Posterior vena cava (tissue), 2 donors: ENCODE data around the gene CCP110. TPM values are rescaled to one million over a fixed set of nuclear protein-coding genes. Genes with fewer than 3 reads are reported as not detected.

Source experiments
- DNase-seq: peaks from one replicate; pipeline ENCODE4 v3.0.0-alpha.2; 2020; ENCODE audit warnings: low spot score
- intact Hi-C, 2 donors: fragments of 100-400 bp; cut with DNase I; formaldehyde crosslinking; loops; one replicate each; pipeline versions ENCODE4 v1.14.1 to v1.14.2; 2022 to 2023
- total RNA-seq, 2 donors: library from RNA; stranded (reverse); fragmentation: NEBNext Ultra II Directional; extraction: Animal tissue kit (Norgen Biotek cat#: 25700); gene quantifications; one replicate each; pipeline ENCODE4 v1.2.1, GENCODE V29; 2021
- donor health status: DM: yes; HTN: yes; CAD: no.
- donor health status: DM: yes; HTN: yes; CAD: no.

The CCP110 gene
- total RNA-seq, 2 donors from 2014 or later = 16.1 to 19.2 TPM

DNA sequence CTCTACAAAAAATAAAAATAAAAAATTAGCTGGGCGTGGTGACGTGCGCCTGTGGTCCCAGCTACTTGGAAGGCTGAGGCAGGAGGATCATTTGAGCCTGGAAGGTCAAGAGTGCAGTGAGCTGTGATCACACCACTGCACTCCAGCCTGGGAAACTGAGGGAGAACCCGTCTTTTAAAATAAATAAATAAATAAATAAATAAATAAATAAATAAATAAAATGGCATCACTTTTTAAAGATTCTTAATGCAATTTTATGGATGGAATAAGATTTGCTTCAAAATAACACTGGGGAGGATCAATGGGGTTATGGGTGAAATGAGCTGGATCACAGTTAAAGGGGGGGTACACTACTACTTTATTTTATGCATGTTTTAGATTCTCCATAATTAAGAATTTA lies 16.8 kb upstream of the CCP110 start:
- intact Hi-C loops = no loop called here
- no peak for DNase-seq

DNA sequence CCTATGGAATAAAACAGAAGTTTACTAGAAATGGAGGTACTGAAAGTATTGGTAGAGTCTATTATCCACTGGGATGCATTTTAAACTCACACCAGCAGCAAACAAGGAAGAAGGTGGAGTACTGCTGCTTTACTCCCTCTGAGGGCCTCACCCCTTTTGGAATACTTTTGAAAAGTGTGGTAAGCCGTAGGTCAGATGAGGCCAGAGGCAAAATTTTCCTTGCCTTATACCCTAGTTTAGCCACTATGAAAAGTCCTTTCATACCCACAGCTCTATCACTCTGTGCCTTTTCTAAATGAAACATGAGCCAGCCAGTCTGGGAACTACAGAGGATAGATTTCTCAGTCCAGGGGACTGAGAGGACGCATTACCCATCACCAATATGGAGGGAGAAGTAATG lies 15.9 kb upstream of the CCP110 start:
- intact Hi-C loops = no loop called here
- DNase-seq = no peak

DNA sequence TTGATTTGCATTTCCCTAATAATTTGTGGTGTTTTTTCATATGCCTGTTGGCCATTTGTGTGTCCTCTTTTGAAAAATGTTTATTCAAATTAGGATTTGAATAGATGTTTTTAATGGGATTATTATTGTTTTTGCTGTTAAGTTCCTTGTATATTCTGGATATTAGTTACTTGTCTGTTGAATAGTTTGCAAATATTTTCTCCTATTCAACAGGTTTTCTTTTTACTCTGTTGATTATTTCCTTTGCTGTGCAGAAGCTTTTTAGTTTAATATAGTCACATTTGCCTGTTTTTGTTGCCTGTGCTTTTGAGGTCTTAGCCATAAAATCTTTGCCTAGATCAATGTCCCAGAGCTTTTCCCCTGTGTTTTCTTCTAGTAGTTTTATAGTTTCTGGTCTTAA lies 11.4 kb upstream of the CCP110 start:
- intact Hi-C loops = no loop called here
- no peak for DNase-seq

- intact Hi-C loops = no loop called here
- DNase-seq = no peak
Measured at GRCh38 chr16:19513377-19514053, 10.2 kb upstream of the CCP110 start.

- intact Hi-C loops = no loop called here
- no peak for DNase-seq
Measured at GRCh38 chr16:19515757-19516156, 8.0 kb upstream of the CCP110 start.

- intact Hi-C loops = no loop called here
- no peak for DNase-seq
Measured at GRCh38 chr16:19517424-19518089, 6.2 kb upstream of the CCP110 start.

DNA sequence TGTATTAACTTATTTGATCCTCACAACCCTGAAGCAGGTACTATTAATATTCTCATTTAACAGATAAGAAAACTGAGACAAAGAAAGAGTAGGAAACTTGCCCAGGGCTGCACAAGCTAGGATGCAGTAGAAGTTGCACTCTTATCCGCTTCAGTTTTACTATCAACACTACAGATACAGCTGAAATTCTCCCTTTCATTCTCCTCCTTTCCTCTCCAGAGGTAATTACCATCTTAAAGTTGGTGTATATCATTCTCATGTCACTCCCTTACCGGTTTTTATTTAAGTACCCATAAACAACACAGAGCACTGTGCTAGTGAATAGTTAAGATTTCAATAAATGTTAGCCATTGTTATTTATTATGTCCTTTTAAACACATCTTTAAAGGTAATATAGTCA lies 5.4 kb upstream of the CCP110 start:
- no peak for DNase-seq
- intact Hi-C loops = no loop called here

DNA sequence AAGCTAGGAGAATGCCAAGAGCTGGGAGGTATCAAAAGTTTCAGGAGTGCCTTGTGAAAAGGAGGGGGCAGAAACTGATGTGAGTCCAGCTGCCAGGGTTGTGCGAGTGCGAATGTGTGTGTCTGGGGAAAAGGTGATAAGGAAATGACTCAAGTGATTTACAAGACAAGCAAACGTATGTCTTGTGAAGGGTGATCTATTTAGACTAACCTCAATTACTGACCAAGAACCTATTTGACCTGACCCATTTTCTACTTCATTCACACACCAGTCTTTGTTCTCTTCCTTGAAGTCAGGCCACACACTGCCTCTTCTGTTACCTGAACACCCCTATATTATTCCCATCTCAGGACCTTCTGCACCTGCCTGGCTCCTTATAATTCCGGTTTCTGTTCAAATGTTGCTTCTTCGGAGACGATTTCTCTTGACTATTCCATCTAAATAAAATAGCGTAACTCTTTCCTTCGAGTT lies 2.8 kb upstream of the CCP110 start:
- no peak for DNase-seq
- intact Hi-C loops = no loop called here

DNA sequence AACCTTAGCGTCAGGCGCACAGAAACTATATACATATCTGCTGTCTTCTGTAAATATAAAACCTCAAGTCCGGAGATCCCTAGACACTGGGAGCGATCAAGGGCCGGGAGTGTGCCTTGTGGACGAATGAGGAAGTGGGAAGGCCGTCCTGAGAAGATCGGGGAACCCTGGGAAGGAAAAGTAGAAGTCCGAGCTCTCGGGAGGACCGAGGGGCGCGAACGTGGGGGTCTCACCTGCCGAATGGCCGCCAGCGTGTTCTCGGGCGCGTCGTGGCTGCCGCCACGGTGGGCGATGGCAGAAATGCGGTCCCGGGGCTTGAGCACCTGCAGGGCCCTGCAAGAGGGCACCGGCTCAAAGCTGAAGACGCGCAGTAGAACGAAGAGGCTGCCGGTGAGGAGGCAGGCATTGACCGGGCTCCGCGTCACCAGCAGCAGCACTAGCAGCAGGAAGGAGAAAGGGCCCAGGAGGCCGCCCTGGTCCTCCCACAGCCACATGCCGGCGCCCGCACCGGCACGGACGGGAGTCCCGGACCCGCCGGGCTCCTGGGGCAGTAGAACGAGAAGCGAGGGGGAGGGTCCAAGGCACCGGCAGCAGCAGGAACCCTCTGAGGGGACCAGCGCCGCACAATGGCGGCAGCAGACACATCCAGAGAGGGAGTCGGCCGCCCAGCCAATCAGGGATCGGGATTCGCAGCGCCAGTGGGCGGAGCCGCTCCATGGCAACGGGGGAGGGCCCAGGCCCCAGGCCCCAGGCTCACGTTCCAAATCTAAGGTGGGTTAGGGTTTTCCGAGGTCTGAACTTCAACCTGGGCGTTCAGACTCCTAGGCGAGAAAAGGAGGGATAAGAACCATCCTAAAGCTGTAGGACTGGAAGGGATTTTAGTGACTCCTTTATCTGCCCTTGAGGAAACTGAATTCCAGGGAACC lies 2.0 kb upstream of the CCP110 start, which contains the start of gene GDE1:
Gene GDE1, minus strand, starts transcription at position 628 of the 926 bp plus-strand sequence. Its CDS starts 134 bp downstream, at position 494.
- intact Hi-C loops = no loop called here
- peak; percentile 98 for DNase-seq

GRCh38 chr16:19522397-19522732 lies 1.4 kb upstream of the CCP110 start:
- DNase-seq = no peak
- intact Hi-C loops = no loop called here

GRCh38 chr16:19522760-19523159 lies 982 bp upstream of the CCP110 start:
- no peak for DNase-seq
- intact Hi-C loops = no loop called here

DNA sequence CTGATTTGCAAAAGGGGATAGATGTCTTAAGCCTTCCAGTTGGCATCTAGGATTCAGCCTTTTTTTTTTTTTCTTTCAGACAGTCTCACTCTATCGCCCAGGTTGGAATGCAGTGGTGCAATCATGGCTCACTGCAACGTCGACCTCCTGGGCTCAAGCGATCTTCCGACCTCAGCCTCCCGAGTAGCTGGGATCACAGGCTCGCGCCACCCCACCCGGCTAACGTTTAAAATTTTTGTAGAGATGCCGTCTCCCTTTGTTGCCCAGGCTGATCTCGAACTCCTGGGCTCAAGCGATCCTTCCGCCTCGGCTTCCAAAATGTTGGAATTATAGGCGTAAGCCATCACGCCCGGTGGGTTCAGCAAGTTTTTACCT lies 571 bp upstream of the CCP110 start:
- intact Hi-C loops = no loop called here
- DNase-seq = no peak

- DNase-seq = no peak
- intact Hi-C loops = no loop called here
Measured at GRCh38 chr16:19524356-19524615, 544 bp downstream of the CCP110 start.

- no peak for DNase-seq
Measured at GRCh38 chr16:19524616-19525384, 1.1 kb downstream of the CCP110 start.

DNA sequence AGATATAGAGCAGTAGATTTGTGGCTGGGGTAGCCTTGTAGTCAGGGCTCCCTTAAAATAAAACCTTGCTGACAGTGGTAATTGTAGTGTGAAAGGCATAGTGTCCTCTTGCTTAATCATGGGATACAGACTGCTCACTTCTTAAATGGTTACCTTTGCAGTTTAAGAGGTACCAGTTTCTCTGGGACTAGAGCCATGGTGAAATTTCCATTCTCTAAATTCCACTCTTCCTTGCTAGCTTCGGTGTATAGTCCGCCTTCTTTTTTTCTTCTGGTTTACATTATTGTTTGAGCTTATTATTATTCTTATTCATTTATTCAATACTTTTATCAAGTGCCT lies 1.6 kb downstream of the CCP110 start:
- no peak for DNase-seq
- intact Hi-C loops = no loop called here

More at GRCh38 chr16:19524616-19525384, 1.1 kb downstream of the CCP110 start:
- intact Hi-C loops = no loop called here

GRCh38 chr16:19527161-19527560 lies 3.4 kb downstream of the CCP110 start:
- intact Hi-C loops = no loop called here

DNA sequence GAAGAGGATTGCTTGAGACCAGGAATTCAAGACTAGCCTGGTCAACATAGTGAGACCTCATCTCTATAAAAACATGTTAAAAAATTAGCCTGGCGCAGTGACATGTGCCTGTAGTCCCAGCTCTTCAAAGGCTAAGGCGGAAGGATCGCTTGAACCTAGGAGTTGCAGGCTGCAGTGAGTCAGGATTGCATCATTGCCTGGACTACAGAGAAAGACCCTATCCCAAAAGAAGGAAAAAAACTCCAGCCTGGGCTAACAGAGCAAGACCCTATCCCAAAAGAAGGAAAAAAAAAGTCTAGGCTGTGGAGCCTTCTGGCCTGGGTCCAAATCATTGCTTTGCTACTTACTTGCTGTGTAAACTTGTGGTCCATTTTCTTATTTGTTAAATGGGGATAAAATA lies 4.9 kb downstream of the CCP110 start:
- no peak for DNase-seq
- intact Hi-C loops = no loop called here

More at GRCh38 chr16:19527161-19527560, 3.4 kb downstream of the CCP110 start:
- DNase-seq = no peak

GRCh38 chr16:19532601-19533000 lies 8.9 kb downstream of the CCP110 start:
- intact Hi-C loops = no loop called here
- no peak for DNase-seq

GRCh38 chr16:19540241-19540970 lies 16.7 kb downstream of the CCP110 start:
- DNase-seq = no peak

More at GRCh38 chr16:19540241-19540970, 16.7 kb downstream of the CCP110 start:
- intact Hi-C loops = no loop called here
